ENCODE data around the gene ST6GALNAC6. TPM values are rescaled to one million over a fixed set of nuclear protein-coding genes. Genes with fewer than 3 reads are reported as not detected.

The ST6GALNAC6 gene
- total RNA-seq, 1 experiment from 2014 or later = 24.5 TPM

DNA sequence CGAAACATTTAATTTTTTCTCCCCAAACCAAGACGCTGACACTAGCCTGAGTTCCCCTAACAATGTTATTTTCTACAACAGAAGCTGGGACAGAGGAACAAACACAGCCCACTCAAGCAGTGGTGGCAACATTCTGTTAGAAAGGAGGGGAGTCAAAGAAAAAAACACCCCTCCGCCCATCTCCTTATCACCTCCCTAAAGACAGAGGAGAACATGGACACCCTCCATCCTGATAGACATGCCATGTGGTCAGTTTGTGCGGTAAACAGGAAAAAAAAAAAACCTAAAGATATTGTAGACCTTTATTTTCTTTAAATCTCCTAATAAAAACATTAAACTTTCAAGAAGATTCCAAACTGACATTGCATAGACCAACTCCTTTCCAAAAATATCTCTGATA, 41.2 kb upstream of the ST6GALNAC6 start (continued):
- TF ChIP-seq, protein P1, sequence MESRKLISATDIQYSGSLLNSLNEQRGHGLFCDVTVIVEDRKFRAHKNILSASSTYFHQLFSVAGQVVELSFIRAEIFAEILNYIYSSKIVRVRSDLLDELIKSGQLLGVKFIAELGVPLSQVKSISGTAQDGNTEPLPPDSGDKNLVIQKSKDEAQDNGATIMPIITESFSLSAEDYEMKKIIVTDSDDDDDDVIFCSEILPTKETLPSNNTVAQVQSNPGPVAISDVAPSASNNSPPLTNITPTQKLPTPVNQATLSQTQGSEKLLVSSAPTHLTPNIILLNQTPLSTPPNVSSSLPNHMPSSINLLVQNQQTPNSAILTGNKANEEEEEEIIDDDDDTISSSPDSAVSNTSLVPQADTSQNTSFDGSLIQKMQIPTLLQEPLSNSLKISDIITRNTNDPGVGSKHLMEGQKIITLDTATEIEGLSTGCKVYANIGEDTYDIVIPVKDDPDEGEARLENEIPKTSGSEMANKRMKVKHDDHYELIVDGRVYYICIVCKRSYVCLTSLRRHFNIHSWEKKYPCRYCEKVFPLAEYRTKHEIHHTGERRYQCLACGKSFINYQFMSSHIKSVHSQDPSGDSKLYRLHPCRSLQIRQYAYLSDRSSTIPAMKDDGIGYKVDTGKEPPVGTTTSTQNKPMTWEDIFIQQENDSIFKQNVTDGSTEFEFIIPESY (IDR thresholded peaks at IDR 0.05; ENCODE audit: extremely low read depth, insufficient replicate concordance, low read length) = no peak
- TF ChIP-seq POLR2AphosphoS5 (IDR thresholded peaks at IDR 0.05; ENCODE audit: low read depth, low read length) (no peak), EZH2 (IDR thresholded peaks at IDR 0.05) (no peak), SRF (IDR thresholded peaks at IDR 0.05; ENCODE audit: low read depth) (no peak), FOSL1 (IDR thresholded peaks at IDR 0.05; ENCODE audit: low read depth) (no peak), YY1 (IDR thresholded peaks at IDR 0.05; ENCODE audit: extremely low read depth, insufficient replicate concordance, low read depth, low read length) (no peak), EGR1 (IDR thresholded peaks at IDR 0.05; ENCODE audit: low read depth) (no peak), EZH2phosphoT487 (IDR thresholded peaks at IDR 0.05; ENCODE audit: borderline replicate concordance) (no peak)

DNA sequence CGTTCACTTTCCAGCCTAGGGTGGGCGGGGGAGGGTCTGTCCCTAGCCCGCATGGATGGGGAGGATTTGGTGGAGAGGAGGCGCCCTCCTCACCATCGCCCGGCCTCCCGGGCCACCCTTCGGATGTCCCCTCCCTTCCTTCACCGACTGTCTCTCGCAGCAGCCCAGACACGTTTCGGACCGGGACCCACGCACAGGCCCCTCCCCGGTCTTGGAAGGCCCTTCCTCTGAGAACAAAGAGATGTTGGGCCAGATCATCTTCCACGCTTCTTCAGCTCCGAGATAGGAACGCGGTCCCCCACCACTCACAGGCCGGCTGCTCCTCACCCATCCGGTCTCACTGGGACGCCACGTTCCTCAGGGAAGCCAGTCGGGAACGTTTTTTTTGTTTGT, 38.9 kb upstream of the ST6GALNAC6 start:
- Histone ChIP-seq H3K79me2 (ENCODE audit: insufficient read depth, low read length) (peaks cover 37% of the 10 kb centered on the region), H3K9me3 (ENCODE audit: control insufficient read depth in 1 of 2, insufficient read depth in 1 of 2, low read depth in 1 of 2, low read length in 2 of 2) (no peaks in the 10 kb centered on the region), H3K4me3 (replicated peaks in 1 of 2; ENCODE audit: low read depth in 1 of 2, low read length in 2 of 2) (peak overlapping the region in 1 of 2 experiments; percentile 88; a peak in 1 of 4 replicates), H3K36me3 (ENCODE audit: control insufficient read depth in 1 of 2, insufficient read depth in 2 of 2, low read length in 2 of 2) (peaks cover 0 to 9% of the 10 kb centered on the region in 2 experiments; a peak in 2 of 4 replicates), H3K4me2 (ENCODE audit: low read length) (peak overlapping the region; percentile 91; the same call in 1 of the 2 replicates), H3K27me3 (ENCODE audit: insufficient read depth, low read length) (no peaks in the 10 kb centered on the region), H3K9ac (ENCODE audit: low read length) (peak overlapping the region; percentile 93; the same call in 1 of the 2 replicates), H3K27ac (ENCODE audit: low read depth, low read length) (no peak overlapping the region), H3K9me2 (ENCODE audit: insufficient read depth) (no peaks in the 10 kb centered on the region), H3K4me1 (ENCODE audit: control insufficient read depth in 1 of 2, insufficient read depth in 2 of 2, low read length in 2 of 2) (peaks cover 14 to 43% of the 10 kb centered on the region in 2 experiments), H4K20me1 (ENCODE audit: insufficient read depth) (no peaks in the 10 kb centered on the region), H2AFZ (ENCODE audit: low read depth, low read length, poor library complexity, severe bottlenecking) (no peak overlapping the region)
- TF ChIP-seq SIN3A (IDR thresholded peaks at IDR 0.05; ENCODE audit: low read depth) (no peak), TCF7L2 (IDR thresholded peaks at IDR 0.05; ENCODE audit: borderline replicate concordance, extremely low read depth, insufficient read depth, insufficient read length) (no peak), FOSL1 (IDR thresholded peaks at IDR 0.05; ENCODE audit: low read depth) (no peak)
- intact Hi-C loops (cut with micrococcal nuclease) = no loop called here
- ATAC-seq = no peak
- BruUV-seq (replicated peaks) = no TSS peak
- ChIA-PET CTCF (no interaction called here), RAD21 (ENCODE audit: low non-redundant PET in 1 of 2, low total read pairs in 2 of 2, uncharacterized antibody in 2 of 2, unreplicated experiment in 2 of 2) (no interaction called here), POLR2A (no interaction called here)
- DNase-seq (ENCODE audit: low read depth, low spot score) = no peak
